ENCODE results near the gene FFAR3. TPM values are rescaled to one million over a fixed set of nuclear protein-coding genes. Genes with fewer than 3 reads are reported as not detected.

The FFAR3 gene
- total RNA-seq, 1 donor from 2014 or later, result not detected

DNA sequence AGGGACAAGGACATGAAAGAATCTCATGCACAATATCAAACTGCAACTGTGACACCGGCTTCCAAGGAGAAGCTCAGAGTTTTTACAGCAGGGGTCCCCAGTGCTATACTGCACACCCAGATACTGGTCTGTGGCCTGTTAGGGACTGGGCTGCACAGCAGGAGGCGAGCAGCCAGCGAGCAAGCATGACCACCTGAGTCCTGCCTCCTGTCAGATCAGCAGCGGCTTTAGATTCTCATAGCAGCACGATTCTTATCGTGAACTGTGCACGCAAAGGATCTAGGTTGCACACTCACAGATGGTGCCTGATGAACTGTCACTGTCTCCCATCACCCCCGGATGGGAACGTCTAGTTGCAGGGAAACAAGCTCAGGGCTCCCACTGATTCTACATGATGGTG lies 42.4 kb upstream of the FFAR3 start:
- Mint-ChIP-seq H3K36me3 (ENCODE audit: low read depth, unreplicated experiment) (no peaks in the 10 kb centered on the region), H3K9me3 (ENCODE audit: unreplicated experiment) (no peaks in the 10 kb centered on the region), H3K27ac (ENCODE audit: unreplicated experiment) (no peak overlapping the region), H3K4me3 (ENCODE audit: unreplicated experiment) (no peak overlapping the region), H3K4me1 (ENCODE audit: unreplicated experiment) (peaks cover 7% of the 10 kb centered on the region), H3K27me3 (ENCODE audit: unreplicated experiment) (peaks cover 4% of the 10 kb centered on the region)
- DNase-seq (ENCODE audit: low spot score), result no peak
- no peak for TF ChIP-seq CTCF (IDR thresholded peaks at IDR 0.05; ENCODE audit: unreplicated experiment)

DNA sequence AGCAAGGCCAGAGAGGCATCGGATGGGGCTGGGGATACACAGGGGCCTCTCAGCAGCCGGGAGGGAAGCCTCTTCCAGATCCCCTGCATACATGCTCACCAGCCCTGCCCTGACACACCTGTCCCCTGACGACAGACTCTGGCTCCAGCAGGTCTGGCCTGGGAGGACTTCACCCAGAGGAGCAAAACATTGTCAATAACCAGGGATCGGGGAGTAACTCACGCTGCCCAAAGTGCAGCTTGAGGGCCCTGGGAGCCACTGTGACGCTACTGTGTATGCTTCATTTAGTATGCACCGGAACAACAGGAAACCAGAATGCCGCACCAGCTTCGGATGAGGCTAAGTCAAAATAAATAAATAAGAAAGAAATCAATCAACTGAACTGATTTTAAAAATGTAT lies 41.7 kb upstream of the FFAR3 start:
- Mint-ChIP-seq H3K27me3 (ENCODE audit: unreplicated experiment) (peaks cover 4% of the 10 kb centered on the region), H3K4me1 (ENCODE audit: unreplicated experiment) (peaks cover 7% of the 10 kb centered on the region), H3K27ac (ENCODE audit: unreplicated experiment) (no peak overlapping the region), H3K36me3 (ENCODE audit: low read depth, unreplicated experiment) (no peaks in the 10 kb centered on the region), H3K4me3 (ENCODE audit: unreplicated experiment) (no peak overlapping the region), H3K9me3 (ENCODE audit: unreplicated experiment) (no peaks in the 10 kb centered on the region)
- TF ChIP-seq CTCF (IDR thresholded peaks at IDR 0.05; ENCODE audit: unreplicated experiment), result no peak
- DNase-seq (ENCODE audit: low spot score), result no peak

- Mint-ChIP-seq H3K4me3 (ENCODE audit: unreplicated experiment) (no peak overlapping the region), H3K27ac (ENCODE audit: unreplicated experiment) (no peak overlapping the region), H3K36me3 (ENCODE audit: low read depth, unreplicated experiment) (no peaks in the 10 kb centered on the region), H3K27me3 (ENCODE audit: unreplicated experiment) (peaks cover 8% of the 10 kb centered on the region), H3K9me3 (ENCODE audit: unreplicated experiment) (no peaks in the 10 kb centered on the region), H3K4me1 (ENCODE audit: unreplicated experiment) (peaks cover 7% of the 10 kb centered on the region)
- no peak for TF ChIP-seq CTCF (IDR thresholded peaks at IDR 0.05; ENCODE audit: unreplicated experiment)
- DNase-seq (ENCODE audit: low spot score), result no peak
These were observed 40.7 kb upstream of the FFAR3 start for GRCh38 chr19:35317464-35318043.

GRCh38 chr19:35318679-35319448 lies 39.4 kb upstream of the FFAR3 start:
- peaks cover 7% of the 10 kb centered on the region for H3K4me1 Mint-ChIP-seq (ENCODE audit: unreplicated experiment)
- peaks cover 5% of the 10 kb centered on the region for H3K27me3 Mint-ChIP-seq (ENCODE audit: unreplicated experiment)
- H3K4me3 Mint-ChIP-seq (ENCODE audit: unreplicated experiment), result no peak overlapping the region
- no peaks in the 10 kb centered on the region for H3K36me3 Mint-ChIP-seq (ENCODE audit: low read depth, unreplicated experiment)
- no peaks in the 10 kb centered on the region for H3K9me3 Mint-ChIP-seq (ENCODE audit: unreplicated experiment)
- H3K27ac Mint-ChIP-seq (ENCODE audit: unreplicated experiment), result no peak overlapping the region
- no peak for TF ChIP-seq CTCF (IDR thresholded peaks at IDR 0.05; ENCODE audit: unreplicated experiment)
- DNase-seq (ENCODE audit: low spot score), result no peak

DNA sequence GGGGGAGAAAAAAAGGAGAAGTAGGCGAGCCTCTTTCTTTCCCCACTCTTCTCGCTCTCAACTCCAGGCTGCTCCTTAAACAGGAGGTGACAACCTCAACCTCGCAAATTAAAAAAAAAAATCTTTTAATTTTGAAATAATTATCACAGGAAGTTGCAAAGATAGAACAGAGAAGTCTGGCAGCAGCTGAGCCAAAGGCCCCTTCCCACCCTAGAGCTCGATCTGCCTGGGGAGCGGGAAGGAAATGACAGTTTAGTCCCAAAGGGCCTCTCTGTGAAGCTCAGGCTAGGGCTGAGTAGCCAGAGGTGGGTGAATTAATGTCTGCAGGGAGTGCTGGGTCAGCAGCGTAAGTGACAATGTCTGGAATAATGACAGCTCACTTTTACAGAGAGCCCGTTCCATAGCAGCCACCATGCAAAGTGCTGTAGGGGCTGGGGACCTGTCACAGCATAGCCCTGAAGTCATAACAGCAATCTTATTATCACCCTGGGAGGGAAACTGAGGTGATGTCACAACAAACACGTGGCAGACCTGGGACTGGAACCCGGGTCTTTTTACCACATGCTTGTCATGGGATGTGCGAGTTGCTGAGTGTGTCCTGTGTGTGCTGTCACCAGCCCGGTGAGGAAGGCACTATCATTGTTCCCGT lies 38.1 kb upstream of the FFAR3 start:
- H3K27me3 Mint-ChIP-seq (ENCODE audit: unreplicated experiment), result peaks cover 5% of the 10 kb centered on the region
- H3K9me3 Mint-ChIP-seq (ENCODE audit: unreplicated experiment), result no peaks in the 10 kb centered on the region
- H3K4me3 Mint-ChIP-seq (ENCODE audit: unreplicated experiment), result no peak overlapping the region
- H3K36me3 Mint-ChIP-seq (ENCODE audit: low read depth, unreplicated experiment), result no peaks in the 10 kb centered on the region
- peaks cover 7% of the 10 kb centered on the region for H3K4me1 Mint-ChIP-seq (ENCODE audit: unreplicated experiment)
- no peak overlapping the region for H3K27ac Mint-ChIP-seq (ENCODE audit: unreplicated experiment)
- DNase-seq (ENCODE audit: low spot score), result no peak
- TF ChIP-seq CTCF (IDR thresholded peaks at IDR 0.05; ENCODE audit: unreplicated experiment), result no peak

All from endothelial cell (in vitro differentiated cells).